Right forelimb (tissue), 1 donor: ENCODE measurements around the gene CFAP97D2.

Source experiments
- DNase-seq: peaks from one replicate; pipeline ENCODE4 v3.0.0-alpha.2; 2018

Gene CFAP97D2

GRCh38 chr13:114200399-114200911, 21.4 kb downstream of the CFAP97D2 start:
- no peak for DNase-seq

GRCh38 chr13:114202581-114202980, 23.5 kb downstream of the CFAP97D2 start:
- no peak for DNase-seq

GRCh38 chr13:114203536-114203935, 24.5 kb downstream of the CFAP97D2 start:
- DNase-seq = no peak

- no peak for DNase-seq
Observed at GRCh38 chr13:114204894-114205293, 25.8 kb downstream of the CFAP97D2 start.

GRCh38 chr13:114208134-114208533, 29.1 kb downstream of the CFAP97D2 start:
- no peak for DNase-seq

- DNase-seq = no peak
Observed at GRCh38 chr13:114211446-114212157, 32.5 kb downstream of the CFAP97D2 start.

GRCh38 chr13:114212158-114212495, 33.1 kb downstream of the CFAP97D2 start:
- no peak for DNase-seq

GRCh38 chr13:114213980-114214379, 34.9 kb downstream of the CFAP97D2 start:
- no peak for DNase-seq

GRCh38 chr13:114219392-114219791, 40.3 kb downstream of the CFAP97D2 start:
- no peak for DNase-seq

GRCh38 chr13:114222461-114222968, 43.5 kb downstream of the CFAP97D2 start:
- no peak for DNase-seq

GRCh38 chr13:114224201-114224600, 45.1 kb downstream of the CFAP97D2 start:
- DNase-seq = no peak

GRCh38 chr13:114225610-114226009, 46.6 kb downstream of the CFAP97D2 start:
- no peak for DNase-seq

- DNase-seq = no peak
Observed at GRCh38 chr13:114226088-114226487, 47.0 kb downstream of the CFAP97D2 start.

GRCh38 chr13:114226699-114227323, 47.8 kb downstream of the CFAP97D2 start:
- peak; percentile 89 for DNase-seq

- no peak for DNase-seq
Observed at GRCh38 chr13:114227528-114227927, 48.5 kb downstream of the CFAP97D2 start.

GRCh38 chr13:114228176-114228575, 49.1 kb downstream of the CFAP97D2 start:
- DNase-seq = no peak

- DNase-seq = no peak
Observed at GRCh38 chr13:114229506-114229905, 50.4 kb downstream of the CFAP97D2 start.

- DNase-seq = no peak
Observed at GRCh38 chr13:114230117-114230516, 51.1 kb downstream of the CFAP97D2 start.

- no peak for DNase-seq
Observed at GRCh38 chr13:114230575-114230974, 51.5 kb downstream of the CFAP97D2 start.

GRCh38 chr13:114231886-114232285, 52.8 kb downstream of the CFAP97D2 start:
- no peak for DNase-seq

GRCh38 chr13:114234266-114234644, 55.2 kb downstream of the CFAP97D2 start:
- DNase-seq = no peak

GRCh38 chr13:114234645-114235421, 55.8 kb downstream of the CFAP97D2 start, which contains the start of gene CDC16:
Gene CDC16 (plus strand): TSS chr13:114234897. CDS start chr13:114235085, 188 bp downstream.
- peak; percentile 94 for DNase-seq

- no peak for DNase-seq
Observed at GRCh38 chr13:114235697-114236096, 56.6 kb downstream of the CFAP97D2 start.
